Measurements from ENCODE around the gene SRC.
"Not testable (repeated sequence)": the region's sequence is repeated elsewhere in the genome, so short reads cannot be mapped to it uniquely, and the experiment has no call there.

SRC gene

GRCh38 chr20:37364927-37365272 lies 19.0 kb downstream of the SRC start:
- DNase-seq: no peak

- DNase-seq: peak in 1 of 2 donors; percentile 17
Measured at GRCh38 chr20:37365760-37366638, 20.1 kb downstream of the SRC start.

GRCh38 chr20:37366743-37367142 lies 20.8 kb downstream of the SRC start:
- DNase-seq: no peak

- no peak for DNase-seq
Measured at GRCh38 chr20:37369846-37370245, 23.9 kb downstream of the SRC start.

- DNase-seq: not testable (repeated sequence)
Measured at GRCh38 chr20:37371845-37372244, 25.9 kb downstream of the SRC start.

GRCh38 chr20:37372441-37372840 lies 26.5 kb downstream of the SRC start:
- DNase-seq: no peak

- DNase-seq: no peak
Measured at GRCh38 chr20:37373020-37373598, 27.2 kb downstream of the SRC start.

GRCh38 chr20:37375227-37375626 lies 29.3 kb downstream of the SRC start:
- no peak for DNase-seq

- DNase-seq: no peak
Measured at GRCh38 chr20:37376324-37376723, 30.4 kb downstream of the SRC start.

- DNase-seq: no peak
Measured at GRCh38 chr20:37376791-37377190, 30.9 kb downstream of the SRC start.

- no peak for DNase-seq
Measured at GRCh38 chr20:37377346-37378081, 31.6 kb downstream of the SRC start.

GRCh38 chr20:37378420-37378784 lies 32.5 kb downstream of the SRC start:
- no peak for DNase-seq

- no peak for DNase-seq
Measured at GRCh38 chr20:37378785-37379598, 33.1 kb downstream of the SRC start.

- no peak for DNase-seq
Measured at GRCh38 chr20:37379967-37380828, 34.3 kb downstream of the SRC start.

GRCh38 chr20:37380864-37381579 lies 35.1 kb downstream of the SRC start:
- no peak for DNase-seq

GRCh38 chr20:37381621-37382471 lies 35.9 kb downstream of the SRC start:
- no peak for DNase-seq

GRCh38 chr20:37382482-37383120 lies 36.7 kb downstream of the SRC start:
- DNase-seq: no peak

- no peak for DNase-seq
Measured at GRCh38 chr20:37383229-37383989, 37.5 kb downstream of the SRC start.

GRCh38 chr20:37384683-37385174 lies 38.8 kb downstream of the SRC start:
- peak; percentile 77 to 81 for DNase-seq

Data from CD4-positive, alpha-beta T cell treated with Interleukin-1 beta for 1 hour (primary cell).